ENCODE data around the gene FUT2.

The FUT2 gene

GRCh38 chr19:48731452-48731851 is 35.7 kb downstream of the FUT2 start:
- no peak for DNase-seq

- DNase-seq = no peak
These were observed 38.9 kb downstream of the FUT2 start for GRCh38 chr19:48734625-48735024.

GRCh38 chr19:48735031-48735615 is 39.4 kb downstream of the FUT2 start:
- DNase-seq = no peak

GRCh38 chr19:48737360-48737998 is 41.7 kb downstream of the FUT2 start:
- no peak for DNase-seq

GRCh38 chr19:48738557-48739403 is 43.0 kb downstream of the FUT2 start:
- peak; percentile 95 for DNase-seq

GRCh38 chr19:48739404-48740163 is 43.8 kb downstream of the FUT2 start:
- no peak for DNase-seq

GRCh38 chr19:48740164-48740972 is 44.6 kb downstream of the FUT2 start, which contains the start of gene RASIP1:
Gene RASIP1 (minus strand): TSS chr19:48740610. CDS start chr19:48740282, 328 bp downstream.
- DNase-seq = no peak

- peak; percentile 44 for DNase-seq
These were observed 45.6 kb downstream of the FUT2 start for GRCh38 chr19:48741129-48741999.

- no peak for DNase-seq
These were observed 46.3 kb downstream of the FUT2 start for GRCh38 chr19:48742096-48742495.

- DNase-seq = peak; percentile 78
These were observed 49.6 kb downstream of the FUT2 start for GRCh38 chr19:48745208-48745995.

- DNase-seq = no peak
These were observed 50.3 kb downstream of the FUT2 start for GRCh38 chr19:48746110-48746509.

GRCh38 chr19:48746738-48747575 is 51.2 kb downstream of the FUT2 start, which contains the start of gene IZUMO1:
Gene IZUMO1 (minus strand): TSS chr19:48746909. CDS start chr19:48745859, 1,050 bp downstream.
- DNase-seq = peak; percentile 79

GRCh38 chr19:48749571-48750198 is 53.9 kb downstream of the FUT2 start:
- no peak for DNase-seq

GRCh38 chr19:48750351-48750750 is 54.6 kb downstream of the FUT2 start:
- no peak for DNase-seq

- DNase-seq = no peak
These were observed 55.2 kb downstream of the FUT2 start for GRCh38 chr19:48750771-48751504.

GRCh38 chr19:48751845-48752495 is 56.2 kb downstream of the FUT2 start:
- no peak for DNase-seq

All from activated CD4-positive, alpha-beta T cell treated with anti-CD3 and anti-CD28 coated beads, Interleukin-2, amount 50 U/mL, for 16 hours (primary cell).